Lower leg skin (tissue), 4 donors: ENCODE results near the gene NOL4L. TPM values are rescaled to one million over a fixed set of nuclear protein-coding genes. Genes with fewer than 3 reads are reported as not detected.

Source experiments
- DNase-seq, 2 donors: peaks; one replicate each; pipeline ENCODE4 v3.0.0-alpha.2; 2019; ENCODE audit warnings: low spot score in 2 of 2
- H3K4me3 ChIP-seq: fragments of 200-600 bp; sonication (generic); 2 replicates; pipeline ENCODE4 v1.5.1; 2017; ENCODE audit warnings: mild to moderate bottlenecking, low read depth; ENCODE audit not compliant: poor library complexity, severe bottlenecking
- POLR2A ChIP-seq, 2 donors: fragments of 450-650 bp; IDR thresholded peaks; one replicate each; pipeline ENCODE4 v1.6.1; 2016 to 2017; ENCODE audit warnings: antibody characterized with exemption in 2 of 2, mild to moderate bottlenecking in 1 of 2, moderate library complexity in 1 of 2
- WGBS, 2 donors: methylation state at CpG; one replicate each; pipeline ENCODE4 v1.1.5; 2018; 5-methylcytosine and 5-hydroxymethylcytosine counted together
- intact Hi-C: fragments of 100-400 bp; cut with DNase I; formaldehyde crosslinking; loops from one replicate; pipeline ENCODE4 v1.15.0; 2023; ENCODE audit warnings: low total_unique reads
- total RNA-seq, 4 donors: library from RNA; depleted of rRNA; stranded (reverse); fragments of >200 nt; gene quantifications; one replicate each; pipeline ENCODE4 v1.1.0, GENCODE V29; 2016
- TF ChIP-seq, protein P1 (sequence below), 3 donors: fragments of 450-650 bp; IDR thresholded peaks; one replicate each; pipeline ENCODE4 v1.5.1; 2016; ENCODE audit warnings: antibody characterized with exemption in 3 of 3, mild to moderate bottlenecking in 3 of 3, moderate library complexity in 2 of 3

The NOL4L gene
- total RNA-seq, 4 donors from 2014 or later: 4.6 to 10.4 (median 7.0) TPM

DNA sequence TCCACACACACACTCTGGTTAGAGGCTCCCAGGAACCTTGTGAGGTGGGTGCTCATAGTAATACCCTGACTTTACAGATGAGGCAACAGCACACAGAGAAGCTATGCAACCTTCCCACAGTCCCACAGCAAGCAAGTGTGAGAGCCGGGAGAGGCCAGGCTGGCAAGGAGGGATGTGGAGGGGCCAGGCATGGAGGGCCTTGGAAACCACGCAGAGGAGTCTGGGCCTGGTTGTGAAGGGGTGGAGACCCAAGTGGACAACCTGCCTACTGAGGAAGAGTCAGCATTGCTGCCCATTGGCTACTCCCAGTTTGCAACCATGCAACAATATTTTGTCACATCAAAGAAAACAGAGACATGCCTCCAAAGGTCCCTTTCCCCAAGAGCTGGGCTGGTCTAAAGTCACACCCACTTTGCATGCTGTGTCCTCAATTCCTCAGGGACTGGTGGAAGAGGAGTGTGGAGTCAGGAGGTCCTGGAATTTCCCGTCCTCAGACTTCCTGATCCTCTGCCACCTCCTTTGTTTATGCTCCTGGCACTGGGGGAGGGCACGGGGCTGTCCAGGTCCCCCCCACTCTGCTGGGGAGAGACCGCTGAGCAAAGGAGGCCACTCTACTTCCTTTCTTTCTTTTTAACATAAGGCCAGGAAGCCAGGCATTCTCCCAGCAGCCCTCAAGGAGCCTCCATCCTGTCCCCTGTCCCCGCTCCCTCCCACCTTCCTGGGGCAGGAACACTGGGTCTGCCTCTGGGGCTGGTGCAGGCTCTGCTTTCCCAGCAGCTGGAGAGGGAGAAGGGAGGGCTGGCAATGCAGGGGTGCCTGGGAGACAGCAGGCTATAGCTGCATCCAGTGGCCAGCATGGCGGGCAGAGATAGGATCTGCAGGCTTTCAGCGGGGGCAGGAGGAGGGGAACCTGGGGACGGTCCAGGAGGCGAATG, 68.3 kb downstream of the NOL4L start:
- 61 to 66% methylated on average over 10 of the region's 10 CpGs for WGBS, 2 donors
- H3K4me3 ChIP-seq: no peak overlapping the region
- no peak for DNase-seq
- TF ChIP-seq, protein P1, sequence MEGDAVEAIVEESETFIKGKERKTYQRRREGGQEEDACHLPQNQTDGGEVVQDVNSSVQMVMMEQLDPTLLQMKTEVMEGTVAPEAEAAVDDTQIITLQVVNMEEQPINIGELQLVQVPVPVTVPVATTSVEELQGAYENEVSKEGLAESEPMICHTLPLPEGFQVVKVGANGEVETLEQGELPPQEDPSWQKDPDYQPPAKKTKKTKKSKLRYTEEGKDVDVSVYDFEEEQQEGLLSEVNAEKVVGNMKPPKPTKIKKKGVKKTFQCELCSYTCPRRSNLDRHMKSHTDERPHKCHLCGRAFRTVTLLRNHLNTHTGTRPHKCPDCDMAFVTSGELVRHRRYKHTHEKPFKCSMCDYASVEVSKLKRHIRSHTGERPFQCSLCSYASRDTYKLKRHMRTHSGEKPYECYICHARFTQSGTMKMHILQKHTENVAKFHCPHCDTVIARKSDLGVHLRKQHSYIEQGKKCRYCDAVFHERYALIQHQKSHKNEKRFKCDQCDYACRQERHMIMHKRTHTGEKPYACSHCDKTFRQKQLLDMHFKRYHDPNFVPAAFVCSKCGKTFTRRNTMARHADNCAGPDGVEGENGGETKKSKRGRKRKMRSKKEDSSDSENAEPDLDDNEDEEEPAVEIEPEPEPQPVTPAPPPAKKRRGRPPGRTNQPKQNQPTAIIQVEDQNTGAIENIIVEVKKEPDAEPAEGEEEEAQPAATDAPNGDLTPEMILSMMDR (IDR thresholded peaks at IDR 0.05): no peak
- TF ChIP-seq POLR2A (IDR thresholded peaks at IDR 0.05): no peak
- intact Hi-C loops: no loop called here

DNA sequence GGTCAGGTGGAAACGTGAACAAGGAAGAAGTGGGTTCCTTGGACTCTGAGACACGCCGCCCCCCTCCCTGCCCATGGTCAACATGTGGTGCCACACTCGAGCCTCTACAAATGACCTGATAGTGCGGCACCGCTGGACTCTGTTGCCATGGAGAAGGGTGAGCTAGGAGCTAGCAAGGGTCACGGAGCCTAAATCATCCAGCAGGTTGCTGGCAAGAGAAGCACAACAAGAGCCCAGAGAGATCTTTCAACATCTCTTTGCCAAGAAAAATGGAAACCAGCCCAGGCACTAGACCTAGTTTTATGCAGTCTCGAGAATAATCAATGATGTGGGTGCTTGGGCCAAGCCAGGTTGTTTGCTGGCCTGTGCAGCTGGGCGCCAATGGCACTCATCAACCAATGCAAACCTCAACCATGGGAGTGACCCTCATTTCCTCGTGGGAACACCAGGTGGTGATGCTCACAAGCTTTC, 69.5 kb downstream of the NOL4L start:
- H3K4me3 ChIP-seq: no peak overlapping the region
- no peak for TF ChIP-seq POLR2A (IDR thresholded peaks at IDR 0.05)
- TF ChIP-seq, protein P1 (IDR thresholded peaks at IDR 0.05): no peak
- no peak for DNase-seq
- intact Hi-C loops: no loop called here
- 80 to 86% methylated on average over 10 of the region's 10 CpGs for WGBS, 2 donors

DNA sequence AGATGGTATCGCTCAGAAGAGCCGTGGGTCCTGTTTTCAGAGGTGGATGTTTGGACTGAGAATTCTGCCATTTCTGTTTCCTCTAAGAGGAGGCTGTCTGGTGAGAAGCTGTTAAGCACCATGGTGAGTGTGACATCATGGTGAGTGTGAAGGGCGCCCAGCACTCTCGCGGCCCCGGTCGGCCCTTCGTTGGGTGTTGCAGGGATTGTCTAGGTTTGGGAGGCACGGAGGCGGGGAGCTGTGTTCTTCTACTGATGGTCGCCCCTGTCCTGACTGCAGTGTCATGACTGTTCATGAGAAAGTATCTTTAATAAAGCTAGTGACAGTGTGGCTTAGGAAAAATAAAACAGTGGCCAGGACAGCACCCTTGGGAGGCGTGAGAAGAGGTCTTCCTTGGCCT, 70.4 kb downstream of the NOL4L start:
- no peak overlapping the region for H3K4me3 ChIP-seq
- intact Hi-C loops: no loop called here
- 91 to 92% methylated on average over 12 of the region's 12 CpGs for WGBS, 2 donors
- TF ChIP-seq, protein P1 (IDR thresholded peaks at IDR 0.05): no peak
- no peak for TF ChIP-seq POLR2A (IDR thresholded peaks at IDR 0.05)
- no peak for DNase-seq

DNA sequence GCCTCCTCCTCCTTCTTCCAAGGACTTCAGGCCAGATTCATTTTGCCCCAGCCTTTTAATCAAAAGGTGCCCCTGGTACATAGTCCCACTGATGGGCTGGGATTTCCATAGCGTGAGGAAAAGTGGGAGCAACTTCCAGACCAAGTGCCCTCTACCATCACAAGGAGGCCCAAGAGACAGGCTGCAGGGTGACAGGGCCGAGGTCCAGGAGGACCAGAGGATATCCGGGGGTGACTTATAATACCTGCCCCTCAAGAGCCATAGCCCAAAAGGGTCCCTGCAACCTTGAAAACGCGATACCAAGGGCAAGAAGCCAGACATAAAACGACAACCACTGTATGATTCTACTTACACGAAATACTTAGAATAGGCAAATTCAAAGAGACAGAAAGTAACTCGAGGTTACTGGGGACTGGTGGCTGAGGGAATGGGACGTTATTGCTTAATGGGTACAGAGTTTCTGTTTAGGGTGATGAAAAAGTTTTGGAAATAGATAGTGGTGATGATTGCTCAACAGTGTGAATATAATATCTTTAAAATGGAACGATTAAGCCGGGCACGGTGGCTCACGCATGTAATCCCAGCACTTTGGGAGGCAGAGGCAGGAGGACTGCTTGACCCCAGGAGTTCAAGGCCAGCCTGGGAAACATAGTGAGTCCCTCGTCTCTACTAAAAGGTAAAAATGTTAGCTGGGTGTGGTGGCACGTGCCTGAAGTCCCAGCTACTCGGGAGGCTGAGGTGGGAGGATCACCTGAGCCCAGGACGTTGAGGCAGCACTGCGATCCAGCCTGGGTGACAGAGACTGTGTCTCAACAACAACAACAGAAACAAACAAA, 71.9 kb downstream of the NOL4L start:
- 84 to 88% methylated on average over 18 of the region's 18 CpGs for WGBS, 2 donors
- intact Hi-C loops: no loop called here
- DNase-seq: no peak
- no peak overlapping the region for H3K4me3 ChIP-seq
- no peak for TF ChIP-seq POLR2A (IDR thresholded peaks at IDR 0.05)
- TF ChIP-seq, protein P1 (IDR thresholded peaks at IDR 0.05): no peak

DNA sequence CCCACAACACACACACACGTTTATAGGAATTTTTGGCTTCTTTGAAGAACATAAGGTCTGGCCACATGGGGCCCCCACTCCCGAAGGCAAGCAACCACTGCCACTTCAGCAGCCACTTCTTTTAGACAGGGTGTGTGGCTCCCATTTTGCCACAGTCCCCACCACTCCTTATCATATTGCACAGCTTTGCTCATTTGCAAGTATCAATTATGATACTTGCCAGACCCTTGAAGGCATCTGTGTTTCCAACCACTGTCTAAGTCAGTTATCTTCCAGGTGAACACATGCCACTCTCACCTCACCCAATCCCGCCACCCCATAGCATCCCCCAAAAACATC, 73.1 kb downstream of the NOL4L start:
- H3K4me3 ChIP-seq: no peak overlapping the region
- no peak for DNase-seq
- intact Hi-C loops: no loop called here
- 76 to 77% methylated on average over 3 of the region's 3 CpGs for WGBS, 2 donors
- TF ChIP-seq POLR2A (IDR thresholded peaks at IDR 0.05): no peak
- TF ChIP-seq, protein P1 (IDR thresholded peaks at IDR 0.05): no peak
